Adrenal gland (tissue), 12 donors: ENCODE results near the gene DHX58. TPM values are rescaled to one million over a fixed set of nuclear protein-coding genes. Genes with fewer than 3 reads are reported as not detected.

Source experiments
- DNase-seq, 7 donors: peaks; one replicate each; pipeline ENCODE4 v3.0.0-alpha.2; 2019 to 2020
- H3K27ac ChIP-seq, 5 donors: fragments of 200-600 bp; sonication (generic) in 4 of 5; 1 replicate in 3 of 5; 2 replicates in 2 of 5; pipeline versions ENCODE4 v1.5.1 to v1.8.0; 2016 to 2020; ENCODE audit warnings: mild to moderate bottlenecking in 1 of 5
- H3K27me3 ChIP-seq: fragments of 200-600 bp; 2 replicates; pipeline ENCODE4 v1.8.0; 2021
- H3K36me3 ChIP-seq, 2 donors: fragments of 200-600 bp; replicated peaks in 1 of 2; 1 replicate in 1 of 2; 2 replicates in 1 of 2; pipeline versions ENCODE4 v1.5.1 to v1.8.0; 2018 to 2022
- H3K4me1 ChIP-seq, 2 donors: fragments of 200-600 bp; replicated peaks in 1 of 2; 1 replicate in 1 of 2; 2 replicates in 1 of 2; pipeline versions ENCODE4 v1.5.1 to v1.8.0; 2018 to 2021
- H3K4me3 ChIP-seq, 4 donors: fragments of 200-600 bp; sonication (generic) in 3 of 4; one replicate each; pipeline ENCODE4 v1.5.1; 2016 to 2018
- H3K9me3 ChIP-seq, 3 donors: fragments of 200-600 bp; sonication (generic) in 1 of 3; replicated peaks in 1 of 3; 1 replicate in 2 of 3; 2 replicates in 1 of 3; pipeline versions ENCODE4 v1.5.1 to v1.8.0; 2016 to 2021
- CTCF ChIP-seq, 6 experiments: fragments of 450-650 bp in 4 of 6; fragments of 200-600 bp in 2 of 6; sonication (generic) in 1 of 6; IDR thresholded peaks; 1 replicate in 5 of 6; 2 replicates in 1 of 6; pipeline versions ENCODE4 v1.5.1 to v1.8.0; 2016 to 2021; ENCODE audit warnings: antibody characterized with exemption in 6 of 6, mild to moderate bottlenecking in 2 of 6, moderate library complexity in 1 of 6
- POLR2A ChIP-seq, 2 donors: fragments of 450-650 bp; IDR thresholded peaks; one replicate each; pipeline ENCODE4 v1.6.1; 2017; ENCODE audit warnings: antibody characterized with exemption in 2 of 2, mild to moderate bottlenecking in 2 of 2, moderate library complexity in 1 of 2
- WGBS, 4 donors: extraction: QIAGEN DNeasy Blood & Tissue Kit in 2 of 4; methylation state at CpG; one replicate each; pipeline versions ENCODE4 v1.1.5 to v1.1.7; 2013 to 2017; 5-methylcytosine and 5-hydroxymethylcytosine counted together
- intact Hi-C, 2 donors: fragments of 100-400 bp; cut with DNase I; formaldehyde crosslinking; loops; one replicate each; pipeline versions ENCODE4 v1.14.1 to v1.15.0; 2022 to 2023
- polyA plus RNA-seq, 3 donors: library from polyadenylated mRNA; stranded (reverse); fragments of 200-250 nt in 2 of 3; fragments of 350-450 nt in 1 of 3; fragmentation: Illumina TruSeq in 1 of 3; extraction: RNeasy Lipid Tissue Mini Kit (QIAGEN cat#74804) in 1 of 3; gene quantifications; one replicate each; pipeline ENCODE4 v1.2.3, GENCODE V29; 2013 to 2014
- total RNA-seq, 9 donors: library from RNA; depleted of rRNA in 4 of 9; stranded (reverse); fragments of >200 nt in 4 of 9; fragments of 120-200 nt in 1 of 9; fragmentation: NEBNext Ultra II Directional in 1 of 9; extraction: Animal tissue kit (Norgen Biotek cat#: 25700) in 1 of 9; gene quantifications; one replicate each; pipeline versions ENCODE4 v1.1.0 to v1.2.4, GENCODE V29; 2013 to 2023
- donor health status: healthy with polysubstance abuse.
- donor health status: Bipolar disorder and iron deficiency.
- donor health status: DM: yes; HTN: yes; CAD: no.
- donor health status: DM: no; HTN: no; CAD: no.
- donor health status: DM: no; HTN: no; CAD: no.
- donor health status: DM: yes; HTN: yes; CAD: no.

DHX58 gene
- total and polyA plus RNA-seq, 12 donors = 16.3 to 117 (median 31.9) TPM

GRCh38 chr17:42075789-42076188, 36.7 kb downstream of the DHX58 start:
- DNase-seq = no peak
- Histone ChIP-seq H3K9me3 (no peaks in the 10 kb centered on the region), H3K27ac (no peak overlapping the region), H3K36me3 (no peaks in the 10 kb centered on the region), H3K4me3 (no peak overlapping the region), H3K27me3 (peaks cover 23% of the 10 kb centered on the region), H3K4me1 (peaks cover 4 to 8% of the 10 kb centered on the region in 2 donors)
- intact Hi-C loops = no loop called here
- WGBS, 4 donors = 59 to 72% (median 68%) methylated on average over 6 of the region's 6 CpGs
- TF ChIP-seq CTCF (IDR thresholded peaks at IDR 0.05) = no peak

- Histone ChIP-seq H3K27ac (no peak overlapping the region), H3K27me3 (peaks cover 23% of the 10 kb centered on the region), H3K4me1 (peaks cover 4 to 8% of the 10 kb centered on the region in 2 donors), H3K36me3 (no peaks in the 10 kb centered on the region), H3K9me3 (no peaks in the 10 kb centered on the region), H3K4me3 (peak overlapping the region in 1 of 4 donors; percentile 50)
- DNase-seq = peak in 1 of 7 donors; percentile 36
- 12 to 62% (median 26%) methylated on average over 7 to 67 of the region's 67 CpGs for WGBS, 4 donors
- intact Hi-C loops = no loop called here
- TF ChIP-seq CTCF (IDR thresholded peaks at IDR 0.05) (peak in 1 of 6 experiments; percentile 16), POLR2A (IDR thresholded peaks at IDR 0.05) (no peak)
Observed at GRCh38 chr17:42072323-42073187, 40.0 kb downstream of the DHX58 start.

DNA sequence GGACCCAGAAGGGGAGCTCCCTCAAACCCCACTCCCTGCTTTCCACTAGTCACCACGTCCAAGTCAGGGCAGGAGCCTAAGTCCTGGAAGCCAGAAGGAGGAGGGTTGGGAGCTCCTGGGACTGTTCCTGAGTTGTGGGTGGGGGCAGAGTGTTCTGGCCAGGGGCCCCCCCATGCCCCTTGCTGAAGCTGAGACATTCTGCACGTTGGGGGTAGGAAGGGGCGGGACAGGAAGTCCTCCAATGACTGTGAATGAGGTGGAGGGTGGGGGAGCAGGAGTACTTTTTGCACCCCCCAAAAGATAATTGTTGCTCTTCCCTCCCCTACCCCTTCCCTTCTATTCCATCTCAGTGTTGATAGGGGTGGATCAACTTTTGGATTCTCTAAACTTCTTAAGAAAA, 40.7 kb downstream of the DHX58 start:
- DNase-seq = no peak
- Histone ChIP-seq H3K9me3 (no peaks in the 10 kb centered on the region), H3K27me3 (peaks cover 23% of the 10 kb centered on the region), H3K36me3 (no peaks in the 10 kb centered on the region), H3K27ac (no peak overlapping the region), H3K4me1 (peaks cover 4 to 8% of the 10 kb centered on the region in 2 donors), H3K4me3 (peak overlapping the region in 1 of 4 donors; percentile 50)
- intact Hi-C loops = no loop called here
- TF ChIP-seq POLR2A (IDR thresholded peaks at IDR 0.05) (no peak), CTCF (IDR thresholded peaks at IDR 0.05) (no peak)
- WGBS, 4 donors = 19 to 37% (median 25%) methylated on average over 2 to 3 of the region's 3 CpGs

DNA sequence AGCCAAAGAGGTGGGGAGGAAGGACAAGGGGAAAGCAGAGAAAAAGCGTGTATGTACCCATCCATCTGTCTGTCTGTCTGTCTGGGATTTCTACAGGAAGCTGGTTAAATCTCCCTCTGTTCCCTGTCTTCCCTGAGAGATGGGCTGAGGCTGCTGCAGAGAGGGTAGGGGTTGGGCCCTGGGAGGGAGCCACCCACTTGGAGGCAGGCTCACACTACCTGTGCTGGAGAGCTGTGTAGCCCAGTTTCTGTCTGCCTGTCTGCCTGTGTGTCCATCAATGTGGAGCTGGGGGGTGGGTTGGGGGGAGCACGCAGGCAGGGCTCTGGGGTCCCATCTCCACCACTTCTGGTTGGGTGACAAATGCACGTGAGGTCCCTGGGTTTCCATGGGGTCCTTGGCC, 43.5 kb downstream of the DHX58 start:
- Histone ChIP-seq H3K9me3 (no peaks in the 10 kb centered on the region), H3K4me3 (no peak overlapping the region), H3K27ac (no peak overlapping the region), H3K27me3 (peaks cover 22% of the 10 kb centered on the region), H3K36me3 (no peaks in the 10 kb centered on the region), H3K4me1 (peaks cover 4 to 8% of the 10 kb centered on the region in 2 donors)
- 74 to 80% (median 78%) methylated on average over 1 to 3 of the region's 3 CpGs for WGBS, 4 donors
- intact Hi-C loops = loop anchor here in 1 of 2 donors (5.0 kb wide), 1 partner anchor 33 kb away; no protein-coding TSS in a partner anchor
- TF ChIP-seq POLR2A (IDR thresholded peaks at IDR 0.05) (no peak), CTCF (IDR thresholded peaks at IDR 0.05) (no peak)
- no peak for DNase-seq
